ENCODE measurements around the gene LASP1NB.

LASP1NB gene

DNA sequence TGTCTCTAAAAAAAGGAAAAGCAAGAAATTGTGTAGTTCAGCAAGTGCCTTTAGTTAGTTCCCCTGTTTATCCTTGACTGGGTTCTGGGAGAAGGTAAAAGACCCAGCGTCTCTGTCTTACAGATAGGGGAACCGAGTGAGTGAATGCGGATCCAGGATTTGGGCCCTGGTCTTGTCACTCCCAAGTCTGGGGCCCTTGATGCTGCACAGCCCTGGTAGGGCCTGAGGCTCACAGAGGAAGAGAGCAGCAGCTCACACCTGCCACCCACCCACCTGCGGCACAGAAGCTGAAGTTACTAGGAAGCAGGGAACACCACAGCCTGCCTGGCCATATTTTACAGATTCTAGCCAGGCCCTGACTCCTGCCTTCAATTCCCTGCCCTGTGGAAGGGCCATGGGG lies 33.3 kb upstream of the LASP1NB start:
- H3K4me3 ChIP-seq = no peak overlapping the region
- DNase-seq (ENCODE audit: extremely low spot score) = no peak
- H3K27ac ChIP-seq (replicated peaks in 1 of 4) = peak overlapping the region in 1 of 4 donors; percentile 7
- peaks cover 30 to 85% (median 72%) of the 10 kb centered on the region in 4 donors for H3K36me3 ChIP-seq
- H3K4me1 ChIP-seq = peaks cover 43 to 81% (median 69%) of the 10 kb centered on the region in 4 donors
- intact Hi-C loops (cut with DNase I) = no loop called here
- WGBS = 86% methylated on average over 2 of the region's 4 CpGs
- TF ChIP-seq EP300 (IDR thresholded peaks at IDR 0.05) (no peak), POLR2A (IDR thresholded peaks at IDR 0.05; ENCODE audit: low read depth) (no peak), POLR2AphosphoS5 (IDR thresholded peaks at IDR 0.05) (no peak), CTCF (IDR thresholded peaks at IDR 0.05) (no peak)
- H3K27me3 ChIP-seq = no peaks in the 10 kb centered on the region
- H3K9me3 ChIP-seq = no peaks in the 10 kb centered on the region

GRCh38 chr17:38892620-38893019 lies 32.8 kb upstream of the LASP1NB start:
- intact Hi-C loops (cut with DNase I) = no loop called here
- no peak for DNase-seq (ENCODE audit: extremely low spot score)
- H3K4me3 ChIP-seq = no peak overlapping the region
- H3K9me3 ChIP-seq = no peaks in the 10 kb centered on the region
- H3K27ac ChIP-seq (replicated peaks in 1 of 4) = no peak overlapping the region
- peaks cover 46 to 81% (median 69%) of the 10 kb centered on the region in 4 donors for H3K4me1 ChIP-seq
- 85% methylated on average over 12 of the region's 13 CpGs for WGBS
- TF ChIP-seq CTCF (IDR thresholded peaks at IDR 0.05) (no peak), POLR2A (IDR thresholded peaks at IDR 0.05; ENCODE audit: low read depth) (no peak), POLR2AphosphoS5 (IDR thresholded peaks at IDR 0.05) (no peak), EP300 (IDR thresholded peaks at IDR 0.05) (no peak)
- H3K27me3 ChIP-seq = no peaks in the 10 kb centered on the region
- peaks cover 30 to 84% (median 70%) of the 10 kb centered on the region in 4 donors for H3K36me3 ChIP-seq

- H3K36me3 ChIP-seq = peaks cover 30 to 79% (median 70%) of the 10 kb centered on the region in 4 donors
- TF ChIP-seq POLR2A (IDR thresholded peaks at IDR 0.05; ENCODE audit: low read depth) (no peak), EP300 (IDR thresholded peaks at IDR 0.05) (no peak)
- 63% methylated on average over 3 of the region's 5 CpGs for WGBS
- intact Hi-C loops (cut with DNase I) = no loop called here
- no peak for DNase-seq (ENCODE audit: extremely low spot score)
- no peaks in the 10 kb centered on the region for H3K9me3 ChIP-seq
- peaks cover 51 to 81% (median 69%) of the 10 kb centered on the region in 4 donors for H3K4me1 ChIP-seq
- H3K27me3 ChIP-seq = no peaks in the 10 kb centered on the region
- H3K27ac ChIP-seq (replicated peaks in 1 of 4) = peak overlapping the region; percentile 50 to 69 (median 54)
- no peak overlapping the region for H3K4me3 ChIP-seq
Observed at GRCh38 chr17:38893113-38893512, 32.3 kb upstream of the LASP1NB start.

DNA sequence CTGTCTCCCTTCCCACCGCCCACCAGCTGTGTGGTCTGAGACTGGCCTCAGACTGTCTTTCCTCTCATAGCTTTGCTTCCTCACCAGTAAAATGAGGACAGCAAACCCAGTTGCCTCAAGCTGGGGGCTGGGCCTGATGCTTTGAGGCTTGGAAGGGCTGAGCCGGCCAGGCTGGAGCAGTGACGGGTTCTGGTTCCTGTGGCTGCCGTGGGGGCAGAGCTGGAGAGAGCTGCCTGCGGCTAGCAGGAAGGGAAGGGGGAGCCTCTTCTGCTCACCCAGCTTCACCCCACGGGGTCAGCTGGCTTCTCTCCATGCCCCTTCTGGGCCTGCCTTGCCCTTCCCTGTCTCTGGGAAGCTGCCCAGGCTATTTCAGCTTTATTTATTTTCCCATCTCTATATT lies 31.8 kb upstream of the LASP1NB start:
- peaks cover 56 to 85% (median 72%) of the 10 kb centered on the region in 4 donors for H3K4me1 ChIP-seq
- intact Hi-C loops (cut with DNase I) = no loop called here
- H3K9me3 ChIP-seq = no peaks in the 10 kb centered on the region
- no peaks in the 10 kb centered on the region for H3K27me3 ChIP-seq
- TF ChIP-seq EP300 (IDR thresholded peaks at IDR 0.05) (no peak), POLR2A (IDR thresholded peaks at IDR 0.05; ENCODE audit: low read depth) (no peak), POLR2AphosphoS5 (IDR thresholded peaks at IDR 0.05) (peak in 1 of 2 donors; percentile 15), CTCF (IDR thresholded peaks at IDR 0.05) (no peak)
- peaks cover 33 to 81% (median 73%) of the 10 kb centered on the region in 4 donors for H3K36me3 ChIP-seq
- WGBS = 30% methylated on average over 1 of the region's 6 CpGs
- no peak overlapping the region for H3K4me3 ChIP-seq
- H3K27ac ChIP-seq (replicated peaks in 1 of 4) = peak overlapping the region; percentile 50 to 69 (median 54)
- no peak for DNase-seq (ENCODE audit: extremely low spot score)

DNA sequence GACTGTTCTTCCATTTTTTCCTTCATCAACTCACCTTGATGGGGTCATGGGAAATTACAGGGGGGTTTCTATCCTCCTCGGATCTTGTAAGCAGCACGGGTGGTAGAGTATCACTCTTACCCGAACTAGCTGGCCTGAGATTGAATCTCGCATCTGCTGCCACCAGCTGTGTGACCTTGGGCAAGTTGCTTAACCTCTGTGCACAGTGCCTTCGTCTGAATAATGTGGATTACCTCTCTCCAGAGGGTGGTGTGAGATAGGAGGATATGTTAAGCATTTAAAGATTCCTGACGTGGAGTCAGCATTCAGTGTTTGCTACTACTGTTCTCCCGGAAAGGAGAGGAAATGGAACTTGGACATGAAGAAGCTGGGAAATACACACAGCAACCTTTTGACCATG lies 31.1 kb upstream of the LASP1NB start:
- H3K9me3 ChIP-seq = no peaks in the 10 kb centered on the region
- WGBS = 58% methylated on average over 7 of the region's 7 CpGs
- no peaks in the 10 kb centered on the region for H3K27me3 ChIP-seq
- no peak overlapping the region for H3K4me3 ChIP-seq
- peak overlapping the region; percentile 50 to 69 (median 54) for H3K27ac ChIP-seq (replicated peaks in 1 of 4)
- H3K4me1 ChIP-seq = peaks cover 63 to 92% (median 75%) of the 10 kb centered on the region in 4 donors
- DNase-seq (ENCODE audit: extremely low spot score) = no peak
- H3K36me3 ChIP-seq = peaks cover 34 to 83% (median 74%) of the 10 kb centered on the region in 4 donors
- intact Hi-C loops (cut with DNase I) = no loop called here
- no peak for TF ChIP-seq POLR2AphosphoS5 (IDR thresholded peaks at IDR 0.05)
- no peak for TF ChIP-seq CTCF (IDR thresholded peaks at IDR 0.05)
- no peak for TF ChIP-seq EP300 (IDR thresholded peaks at IDR 0.05)
- no peak for TF ChIP-seq POLR2A (IDR thresholded peaks at IDR 0.05; ENCODE audit: low read depth)

Data from esophagus muscularis mucosa (tissue), 4 donors.